ENCODE data around the gene PRPF19.

The PRPF19 gene

GRCh38 chr11:60942970-60943565 is 36.7 kb upstream of the PRPF19 start:
- no peak for TF ChIP-seq CTCF (IDR thresholded peaks at IDR 0.05; ENCODE audit: extremely low read depth, missing control alignments)
- no peak for DNase-seq (ENCODE audit: low spot score)

GRCh38 chr11:60942219-60942618 is 35.8 kb upstream of the PRPF19 start:
- no peak for DNase-seq (ENCODE audit: low spot score)
- no peak for TF ChIP-seq CTCF (IDR thresholded peaks at IDR 0.05; ENCODE audit: extremely low read depth, missing control alignments)

DNA sequence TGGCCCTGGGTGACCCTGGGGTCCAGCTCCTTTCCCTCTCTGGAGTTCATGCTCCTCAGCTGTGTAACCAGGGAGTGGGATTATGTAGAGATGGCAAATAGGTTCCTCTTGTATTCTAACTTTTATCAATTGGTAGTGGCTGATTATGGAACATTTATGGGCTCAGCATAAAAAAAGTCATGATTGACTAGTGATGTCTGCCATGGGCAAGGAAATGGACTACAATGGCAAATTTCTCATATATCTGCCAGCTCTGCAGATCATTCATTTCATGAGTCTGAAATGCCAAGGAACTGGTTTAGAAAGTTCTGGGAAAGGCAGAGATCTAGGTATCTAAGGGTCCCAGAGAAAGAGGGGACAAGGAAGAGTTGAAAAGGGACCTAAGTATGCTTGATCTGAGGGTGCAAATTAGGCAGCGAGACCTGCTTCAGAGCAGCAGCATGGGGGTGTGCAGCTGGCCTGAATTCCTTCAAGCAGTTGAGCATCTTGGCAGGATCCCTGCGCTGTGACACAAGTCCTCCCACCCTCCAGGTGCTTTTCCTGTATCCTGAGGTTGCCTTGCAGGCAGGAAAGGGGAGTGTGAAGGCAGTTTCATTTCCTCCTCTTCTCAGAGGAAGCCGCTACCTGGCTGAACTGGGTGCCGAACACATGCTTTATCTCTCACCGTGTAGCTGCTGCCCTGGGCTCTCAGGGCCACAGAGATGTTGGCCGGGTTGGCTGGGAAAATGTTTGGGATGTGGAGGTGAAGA is 35.2 kb upstream of the PRPF19 start:
- DNase-seq (ENCODE audit: low spot score), result no peak
- no peak for TF ChIP-seq CTCF (IDR thresholded peaks at IDR 0.05; ENCODE audit: extremely low read depth, missing control alignments)

DNA sequence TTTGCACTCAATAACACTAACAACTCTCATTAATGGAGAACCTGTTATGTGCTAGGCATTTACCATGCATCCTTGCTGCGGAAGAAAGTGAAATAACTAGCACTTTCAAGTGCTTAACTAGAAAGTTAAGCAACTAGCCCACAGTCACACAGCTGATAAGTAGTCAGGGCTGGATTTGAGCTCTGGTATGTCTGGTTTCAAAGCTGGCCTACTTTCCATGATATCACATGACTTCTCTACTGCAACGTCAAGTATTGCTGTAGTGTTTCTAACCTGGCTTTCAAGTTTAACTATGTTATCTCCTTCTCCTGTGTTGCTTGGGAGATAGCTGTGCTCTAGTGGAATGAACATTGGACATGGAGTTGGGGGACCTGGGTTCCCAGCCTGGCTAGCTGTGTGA is 33.5 kb upstream of the PRPF19 start:
- no peak for TF ChIP-seq CTCF (IDR thresholded peaks at IDR 0.05; ENCODE audit: extremely low read depth, missing control alignments)
- DNase-seq (ENCODE audit: low spot score), result no peak

DNA sequence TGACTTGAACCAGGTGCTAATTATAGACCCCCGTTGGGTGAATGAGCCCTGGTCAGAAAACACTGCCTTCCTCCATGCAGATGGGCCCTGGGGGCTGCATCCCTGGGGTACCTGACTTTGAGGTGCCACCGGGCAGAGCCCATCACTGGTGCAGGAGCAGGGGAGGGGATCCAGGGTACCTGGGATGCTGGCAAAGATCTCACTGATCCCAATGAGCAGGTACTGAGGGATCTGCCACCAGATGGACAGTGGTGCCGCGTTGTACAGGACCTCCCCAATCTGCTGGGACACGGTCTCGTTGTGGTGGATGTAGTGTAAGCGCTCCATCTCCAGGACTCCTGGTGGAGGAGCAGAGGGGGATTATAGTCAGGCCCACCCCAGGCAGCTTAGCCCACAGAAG is 32.9 kb upstream of the PRPF19 start:
- no peak for DNase-seq (ENCODE audit: low spot score)
- no peak for TF ChIP-seq CTCF (IDR thresholded peaks at IDR 0.05; ENCODE audit: extremely low read depth, missing control alignments)

- DNase-seq (ENCODE audit: low spot score), result no peak
Measured at GRCh38 chr11:60938500-60938899, 32.1 kb upstream of the PRPF19 start.

More at GRCh38 chr11:60938500-60938899, 32.1 kb upstream of the PRPF19 start:
- TF ChIP-seq CTCF (IDR thresholded peaks at IDR 0.05; ENCODE audit: extremely low read depth, missing control alignments), result no peak
